Caco-2 (cell line): ENCODE data around the gene PPFIBP2. TPM values are rescaled to one million over a fixed set of nuclear protein-coding genes. Genes with fewer than 3 reads are reported as not detected.
"Not testable (repeated sequence)": the region's sequence is repeated elsewhere in the genome, so short reads cannot be mapped to it uniquely, and the experiment has no call there.

Experiments used
- BruUV-seq: library from RNA; stranded (reverse); fragments of 400-500 nt; replicated peaks from 2 replicates; lab custom pipeline; 2021; lab: Mats Ljungman, UMichigan
- CTCF ChIA-PET: fragments of 300-600 bp; sonication (Branson Sonifier 250); formaldehyde crosslinking; loops from one replicate; lab custom pipeline; 2022; ENCODE audit warnings: antibody characterized with exemption; lab: Charles Lee
- POLR2A ChIA-PET: fragments of 300-600 bp; sonication (Branson Sonifier 250); formaldehyde crosslinking; loops from one replicate; lab custom pipeline; 2022; ENCODE audit warnings: antibody characterized with exemption; lab: Charles Lee
- DNase-seq, 2 experiments: peaks; one replicate each; pipeline versions ENCODE4 v3.0.0 to v3.0.0-alpha.2; 2020 to 2022
- H3K27me3 ChIP-seq: replicated peaks from 2 replicates; pipeline ENCODE4 v1.6.0; 2011; ENCODE audit warnings: low read length; ENCODE audit not compliant: control insufficient read depth, insufficient read depth
- H3K36me3 ChIP-seq: 2 replicates; pipeline ENCODE4 v1.5.1; 2011; ENCODE audit warnings: low read length; ENCODE audit not compliant: control insufficient read depth, insufficient read depth
- H3K4me1 ChIP-seq: fragments of 250-450 bp; sonication (Bioruptor Pico); 2 replicates; pipeline ENCODE4 v1.5.1; 2020; ENCODE audit warnings: mild to moderate bottlenecking
- H3K4me3 ChIP-seq: 2 replicates; pipeline ENCODE4 v1.5.1; 2011; ENCODE audit warnings: low read depth, mild to moderate bottlenecking, control low read depth, low read length
- H3K9me3 ChIP-seq: fragments of 250-450 bp; sonication (Bioruptor Pico); 2 replicates; pipeline ENCODE4 v1.5.1; 2020; ENCODE audit warnings: mild to moderate bottlenecking, moderate library complexity
- H3K27ac Mint-ChIP-seq: one replicate; pipeline ENCODE4 v1.8.0; 2022; ENCODE audit warnings: mixed read lengths; ENCODE audit not compliant: unreplicated experiment
- H3K27me3 Mint-ChIP-seq: one replicate; pipeline ENCODE4 v1.8.0; 2022; ENCODE audit warnings: mixed read lengths; ENCODE audit not compliant: insufficient read depth, unreplicated experiment
- H3K36me3 Mint-ChIP-seq: one replicate; pipeline ENCODE4 v1.8.0; 2022; ENCODE audit warnings: mild to moderate bottlenecking, mixed read lengths; ENCODE audit not compliant: insufficient read depth, unreplicated experiment
- H3K4me1 Mint-ChIP-seq: one replicate; pipeline ENCODE4 v1.8.0; 2022; ENCODE audit warnings: low read depth, mixed read lengths; ENCODE audit not compliant: unreplicated experiment
- H3K4me3 Mint-ChIP-seq: one replicate; pipeline ENCODE4 v1.8.0; 2022; ENCODE audit warnings: mild to moderate bottlenecking, moderate library complexity, mixed read lengths; ENCODE audit not compliant: unreplicated experiment
- H3K9me3 Mint-ChIP-seq: one replicate; pipeline ENCODE4 v1.8.0; 2022; ENCODE audit warnings: mixed read lengths; ENCODE audit not compliant: unreplicated experiment
- intact Hi-C: fragments of 100-400 bp; cut with micrococcal nuclease; formaldehyde crosslinking; loops from one replicate; pipeline ENCODE4 v1.10.0; 2022; ENCODE audit not compliant: unreplicated experiment
- total RNA-seq: library from RNA; stranded (reverse); gene quantifications from 2 replicates; pipeline ENCODE4 v1.2.3, GENCODE V29; 2022
- TF ChIP-seq, protein P1 (sequence below), 2 experiments: fragments of 200-600 bp in 1 of 2; IDR thresholded peaks; 1 replicate in 1 of 2; 2 replicates in 1 of 2; pipeline versions ENCODE4 v1.5.1 to v1.8.0; 2011 to 2022; ENCODE audit warnings: antibody characterized with exemption in 1 of 2, control low read depth in 1 of 2, inconsistent platforms in 1 of 2, low read depth in 1 of 2, low read length in 1 of 2, mild to moderate bottlenecking in 1 of 2, moderate library complexity in 1 of 2; ENCODE audit not compliant: insufficient read depth in 1 of 2, severe bottlenecking in 1 of 2, unreplicated experiment in 1 of 2

Gene PPFIBP2
- total RNA-seq, 1 experiment from 2014 or later: 72.5 TPM

DNA sequence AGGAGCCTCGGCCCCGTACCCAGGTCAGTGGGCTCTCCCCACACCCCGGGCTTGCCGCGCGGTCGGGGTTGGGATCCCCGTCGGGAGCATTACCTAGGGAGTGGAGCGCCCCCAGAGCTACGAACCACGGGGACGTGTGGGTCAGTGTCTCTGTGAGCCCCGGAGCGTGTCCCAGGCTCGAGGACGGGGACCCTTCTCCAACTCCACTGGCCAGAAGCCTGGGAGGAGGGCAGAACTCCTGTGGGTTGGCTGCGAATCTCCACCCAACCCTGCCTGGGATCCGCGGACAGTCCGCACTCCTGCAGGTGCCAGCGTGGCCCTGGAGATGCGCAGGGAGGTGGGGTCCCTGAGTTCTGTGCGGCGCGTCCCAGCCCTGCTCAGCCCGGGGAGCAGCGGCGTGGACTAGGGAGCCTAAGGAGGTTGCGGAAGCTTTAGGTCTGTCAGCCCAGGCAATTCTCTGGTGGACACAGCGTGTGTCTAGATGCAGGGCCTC is 346 bp downstream of the PPFIBP2 start:
- H3K27me3 Mint-ChIP-seq: no peaks in the 10 kb centered on the region
- TF ChIP-seq, protein P1, sequence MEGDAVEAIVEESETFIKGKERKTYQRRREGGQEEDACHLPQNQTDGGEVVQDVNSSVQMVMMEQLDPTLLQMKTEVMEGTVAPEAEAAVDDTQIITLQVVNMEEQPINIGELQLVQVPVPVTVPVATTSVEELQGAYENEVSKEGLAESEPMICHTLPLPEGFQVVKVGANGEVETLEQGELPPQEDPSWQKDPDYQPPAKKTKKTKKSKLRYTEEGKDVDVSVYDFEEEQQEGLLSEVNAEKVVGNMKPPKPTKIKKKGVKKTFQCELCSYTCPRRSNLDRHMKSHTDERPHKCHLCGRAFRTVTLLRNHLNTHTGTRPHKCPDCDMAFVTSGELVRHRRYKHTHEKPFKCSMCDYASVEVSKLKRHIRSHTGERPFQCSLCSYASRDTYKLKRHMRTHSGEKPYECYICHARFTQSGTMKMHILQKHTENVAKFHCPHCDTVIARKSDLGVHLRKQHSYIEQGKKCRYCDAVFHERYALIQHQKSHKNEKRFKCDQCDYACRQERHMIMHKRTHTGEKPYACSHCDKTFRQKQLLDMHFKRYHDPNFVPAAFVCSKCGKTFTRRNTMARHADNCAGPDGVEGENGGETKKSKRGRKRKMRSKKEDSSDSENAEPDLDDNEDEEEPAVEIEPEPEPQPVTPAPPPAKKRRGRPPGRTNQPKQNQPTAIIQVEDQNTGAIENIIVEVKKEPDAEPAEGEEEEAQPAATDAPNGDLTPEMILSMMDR (IDR thresholded peaks at IDR 0.05; ENCODE audit: insufficient read depth in 1 of 2, low read depth in 1 of 2, low read length in 1 of 2, severe bottlenecking in 1 of 2, unreplicated experiment in 1 of 2): no peak
- intact Hi-C loops: no loop called here
- Histone ChIP-seq H3K4me1 (0 out of 2 replicates have a peak, but pooled peaks cover 5% of the 10 kb centered on the region), H3K27me3 (no peaks in the 10 kb centered on the region), H3K9me3 (no peaks in the 10 kb centered on the region), H3K4me3 (peak overlapping the region; percentile 87), H3K36me3 (no peaks in the 10 kb centered on the region)
- peaks cover 16% of the 10 kb centered on the region for H3K4me1 Mint-ChIP-seq
- H3K9me3 Mint-ChIP-seq: no peaks in the 10 kb centered on the region
- no peaks in the 10 kb centered on the region for H3K36me3 Mint-ChIP-seq
- CTCF ChIA-PET: interaction anchor here (0.6 to 2.5 kb wide), 7 partner anchors 21 to 178 kb away, joined by 3 to 14 read pairs (median 5); no protein-coding TSS in a partner anchor
- peak in 1 of 2 experiments; percentile 41 for DNase-seq
- BruUV-seq: no TSS peak
- no peak overlapping the region for H3K27ac Mint-ChIP-seq
- POLR2A ChIA-PET: interaction anchor here (0.6 kb wide), 1 partner anchor 22 kb away, joined by 3 read pairs; no protein-coding TSS in a partner anchor
- H3K4me3 Mint-ChIP-seq: peak overlapping the region; percentile 80

DNA sequence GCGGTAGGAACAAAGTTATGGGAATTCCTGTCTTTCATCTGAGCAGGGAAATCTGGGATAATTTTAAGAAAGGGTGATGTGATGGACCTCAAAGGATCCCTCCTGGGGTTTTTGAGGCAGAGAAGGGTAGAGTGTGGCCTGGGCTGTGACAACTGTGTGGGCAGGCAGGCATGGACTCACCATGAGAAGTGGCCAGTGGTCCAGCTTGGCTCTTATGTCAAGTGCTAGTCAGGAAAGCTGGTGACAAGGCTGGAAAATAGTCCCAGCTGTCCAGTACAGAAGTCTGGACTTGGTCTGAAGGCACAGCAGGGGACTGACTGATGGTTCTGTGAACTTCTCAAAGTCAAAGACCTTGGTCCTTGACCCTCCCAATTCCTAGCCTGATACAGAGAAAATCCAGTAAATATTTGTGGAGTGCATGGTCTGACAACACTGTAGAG is 1.7 kb downstream of the PPFIBP2 start:
- Mint-ChIP-seq H3K36me3 (no peaks in the 10 kb centered on the region), H3K4me3 (no peak overlapping the region), H3K4me1 (peaks cover 16% of the 10 kb centered on the region), H3K27ac (no peak overlapping the region), H3K9me3 (no peaks in the 10 kb centered on the region), H3K27me3 (no peaks in the 10 kb centered on the region)
- Histone ChIP-seq H3K9me3 (no peaks in the 10 kb centered on the region), H3K4me3 (no peak overlapping the region), H3K4me1 (0 out of 2 replicates have a peak, but pooled peaks cover 5% of the 10 kb centered on the region), H3K27me3 (no peaks in the 10 kb centered on the region), H3K36me3 (no peaks in the 10 kb centered on the region; the same call in 1 of the 2 replicates)
- DNase-seq: no peak
- POLR2A ChIA-PET: no interaction called here
- BruUV-seq: no TSS peak
- intact Hi-C loops: no loop called here
- CTCF ChIA-PET: no interaction called here
- TF ChIP-seq, protein P1 (IDR thresholded peaks at IDR 0.05; ENCODE audit: insufficient read depth in 1 of 2, low read depth in 1 of 2, low read length in 1 of 2, severe bottlenecking in 1 of 2, unreplicated experiment in 1 of 2): no peak

DNA sequence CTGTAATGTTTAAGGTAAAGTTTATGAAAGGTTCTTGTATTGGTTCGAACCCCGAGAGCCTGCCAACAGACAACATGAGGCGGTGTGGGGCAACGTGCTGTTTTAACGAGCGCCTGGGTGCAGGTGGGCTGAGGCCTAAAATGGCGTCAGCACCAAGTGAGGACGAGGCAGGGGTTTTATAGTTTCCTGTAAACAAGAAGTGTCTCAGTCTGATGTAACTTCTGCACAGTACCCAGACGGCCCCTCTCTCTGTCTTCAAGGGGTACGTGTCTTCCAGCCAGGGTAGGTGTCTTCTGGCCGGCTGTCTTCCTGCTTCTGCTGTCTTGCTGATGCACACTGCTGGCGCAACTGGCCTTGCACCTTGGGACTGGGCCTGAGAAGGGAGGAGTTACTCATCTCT is 2.7 kb downstream of the PPFIBP2 start:
- BruUV-seq: no TSS peak
- peaks cover 10% of the 10 kb centered on the region for H3K4me1 Mint-ChIP-seq
- no peak overlapping the region for H3K27ac Mint-ChIP-seq
- no peaks in the 10 kb centered on the region for H3K36me3 Mint-ChIP-seq
- H3K27me3 Mint-ChIP-seq: no peaks in the 10 kb centered on the region
- no peak for DNase-seq
- ChIA-PET CTCF (no interaction called here), POLR2A (no interaction called here)
- H3K9me3 Mint-ChIP-seq: no peaks in the 10 kb centered on the region
- intact Hi-C loops: no loop called here
- no peaks in the 10 kb centered on the region for H3K27me3 ChIP-seq
- H3K4me3 ChIP-seq: no peak overlapping the region
- TF ChIP-seq, protein P1 (IDR thresholded peaks at IDR 0.05; ENCODE audit: insufficient read depth in 1 of 2, low read depth in 1 of 2, low read length in 1 of 2, severe bottlenecking in 1 of 2, unreplicated experiment in 1 of 2): no peak
- no peaks in the 10 kb centered on the region; the same call in 1 of the 2 replicates for H3K36me3 ChIP-seq
- H3K4me1 ChIP-seq: 0 out of 2 replicates have a peak, but pooled peaks cover 5% of the 10 kb centered on the region
- H3K4me3 Mint-ChIP-seq: no peak overlapping the region
- no peaks in the 10 kb centered on the region for H3K9me3 ChIP-seq

DNA sequence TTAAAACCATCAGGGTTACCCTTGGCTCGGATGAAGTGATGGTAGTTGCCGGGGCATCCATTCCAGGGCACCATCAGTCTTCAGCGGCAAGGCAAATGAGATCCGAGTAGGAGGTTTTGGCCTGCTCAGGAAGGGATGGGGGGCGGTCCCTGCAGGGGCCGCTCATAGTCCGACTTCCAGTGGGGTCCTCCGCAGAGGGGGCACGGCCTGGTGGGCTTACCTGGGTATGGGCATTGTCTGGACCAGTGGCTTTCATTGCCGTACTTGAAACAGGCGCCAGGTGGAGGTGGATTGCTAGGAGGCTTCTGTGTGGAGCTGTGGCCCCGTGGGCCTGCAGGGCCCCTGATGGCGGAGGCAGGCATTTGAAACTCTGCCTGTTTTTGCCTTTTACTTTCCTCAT is 3.9 kb downstream of the PPFIBP2 start:
- H3K36me3 ChIP-seq, H3K4me1 ChIP-seq, DNase-seq, H3K9me3 ChIP-seq, intact Hi-C loops, H3K36me3 Mint-ChIP-seq, H3K27me3 Mint-ChIP-seq, H3K9me3 Mint-ChIP-seq, H3K4me3 ChIP-seq, H3K27ac Mint-ChIP-seq, BruUV-seq, H3K4me3 Mint-ChIP-seq, CTCF ChIA-PET, H3K27me3 ChIP-seq, POLR2A ChIA-PET: not testable (repeated sequence)
- H3K4me1 Mint-ChIP-seq: peaks cover 10% of the 10 kb centered on the region
